NCI-H1092 treated with DMSO at 0.1 percent for 48 hours (cell line): ENCODE data around the gene TICRR.
"Not testable (repeated sequence)": the region's sequence is repeated elsewhere in the genome, so short reads cannot be mapped to it uniquely, and the experiment has no call there.

Experiments used
- DNase-seq: peaks from one replicate; lab custom pipeline; 2025; lab: John Stamatoyannopoulos, UW

TICRR gene

GRCh38 chr15:89569090-89569745 lies 6.1 kb upstream of the TICRR start:
- DNase-seq, result no peak

GRCh38 chr15:89575656-89576416 lies 567 bp downstream of the TICRR start:
- DNase-seq, result no peak

- no peak for DNase-seq
Measured at GRCh38 chr15:89576417-89576773, 1.1 kb downstream of the TICRR start.

DNA sequence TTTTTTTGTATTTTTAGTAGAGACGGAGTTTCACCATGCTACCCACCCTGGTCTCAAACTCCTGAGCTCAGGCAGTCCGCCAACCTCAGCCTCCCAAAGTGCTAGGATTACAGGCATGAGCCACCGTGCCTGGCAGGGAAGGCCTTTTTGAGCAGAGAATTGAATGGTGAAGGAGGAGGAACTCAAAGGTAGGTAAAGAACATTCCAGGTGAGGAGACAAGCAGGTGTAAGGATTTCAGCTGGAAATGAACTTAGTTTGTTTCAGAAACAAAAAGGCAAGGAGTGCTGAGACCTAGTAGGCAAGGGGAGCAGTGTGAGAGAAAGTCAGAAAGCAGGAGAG lies 2.5 kb downstream of the TICRR start:
- DNase-seq, result no peak

DNA sequence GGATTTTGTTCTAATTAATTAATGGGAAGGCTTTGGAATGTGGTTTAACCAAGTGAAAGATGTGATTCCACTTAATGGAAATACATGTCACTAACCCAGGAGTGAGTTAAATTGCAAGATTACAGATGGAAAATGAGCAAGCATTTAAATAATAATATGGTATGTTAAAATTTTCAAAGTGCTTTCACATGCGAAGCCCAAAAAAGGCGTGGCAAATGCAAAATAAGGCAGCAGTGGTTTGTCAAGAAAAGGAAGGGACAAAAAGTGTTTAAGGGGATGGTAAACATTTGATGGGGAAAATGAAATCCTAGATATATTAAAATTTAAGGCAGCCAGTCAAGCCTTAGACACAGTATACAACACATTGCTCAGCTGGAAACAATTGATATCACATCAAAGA lies 2.9 kb downstream of the TICRR start:
- no peak for DNase-seq

- DNase-seq, result not testable (repeated sequence)
Measured at GRCh38 chr15:89580747-89581146, 5.5 kb downstream of the TICRR start.

GRCh38 chr15:89586651-89587050 lies 11.4 kb downstream of the TICRR start:
- DNase-seq, result no peak

DNA sequence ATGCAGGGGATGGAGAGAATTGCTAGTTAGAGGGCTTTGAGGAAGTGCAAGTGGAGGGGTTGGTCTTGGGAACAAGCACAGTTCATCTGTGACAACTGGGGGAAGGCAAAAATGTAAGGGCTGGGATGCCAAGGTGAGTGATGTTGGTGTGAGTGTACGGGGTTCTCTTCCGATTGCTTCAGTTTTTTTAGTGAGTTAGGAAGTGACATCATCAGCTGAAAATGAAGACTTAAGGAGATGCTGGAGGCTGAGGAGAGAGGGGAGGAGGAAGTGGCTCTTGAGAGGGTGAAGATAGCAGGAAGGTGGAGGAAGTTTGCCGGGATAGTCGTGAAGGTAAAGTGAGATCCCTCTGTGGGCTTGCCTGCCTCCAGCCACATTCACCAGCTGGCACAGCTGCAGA lies 12.7 kb downstream of the TICRR start:
- no peak for DNase-seq

DNA sequence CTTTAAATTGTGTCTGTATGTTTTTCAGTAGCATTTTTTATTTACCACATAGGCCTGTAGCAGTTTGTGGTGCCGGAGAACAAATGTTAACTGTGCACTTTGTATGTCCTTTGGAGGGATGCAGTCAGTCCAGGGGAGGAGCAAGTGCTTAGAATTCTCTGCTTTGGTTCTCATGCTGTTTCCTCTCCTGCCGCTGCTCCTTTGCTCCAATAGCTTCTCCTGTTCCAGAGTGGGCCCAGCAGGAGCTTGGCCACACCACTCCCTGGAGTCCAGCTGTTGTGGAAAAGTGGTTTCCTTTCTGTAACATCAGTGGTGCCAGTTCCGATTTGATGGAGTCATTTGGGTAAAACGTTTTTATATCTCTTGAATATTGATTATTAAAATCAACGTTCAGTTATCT lies 16.6 kb downstream of the TICRR start:
- no peak for DNase-seq

DNA sequence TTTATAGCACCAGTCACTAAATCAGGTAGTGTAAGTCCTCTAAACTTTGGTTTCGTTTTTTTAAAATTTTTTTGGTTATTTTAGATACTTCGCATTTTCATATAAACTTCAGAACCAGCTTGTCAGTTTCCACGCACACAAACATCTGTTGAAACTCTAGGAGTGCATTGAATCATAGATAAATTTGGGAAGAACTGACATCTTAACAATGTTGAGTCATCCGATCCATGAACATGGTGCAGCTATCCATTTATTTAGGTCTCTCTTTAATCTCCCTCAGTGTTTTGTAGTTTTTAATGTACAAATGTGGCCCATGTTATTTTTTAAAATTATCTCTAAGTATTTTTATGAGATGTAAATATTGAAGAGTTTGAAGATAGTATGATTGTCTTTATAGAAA lies 17.7 kb downstream of the TICRR start:
- DNase-seq, result no peak

GRCh38 chr15:89599021-89599420 lies 23.8 kb downstream of the TICRR start:
- no peak for DNase-seq

DNA sequence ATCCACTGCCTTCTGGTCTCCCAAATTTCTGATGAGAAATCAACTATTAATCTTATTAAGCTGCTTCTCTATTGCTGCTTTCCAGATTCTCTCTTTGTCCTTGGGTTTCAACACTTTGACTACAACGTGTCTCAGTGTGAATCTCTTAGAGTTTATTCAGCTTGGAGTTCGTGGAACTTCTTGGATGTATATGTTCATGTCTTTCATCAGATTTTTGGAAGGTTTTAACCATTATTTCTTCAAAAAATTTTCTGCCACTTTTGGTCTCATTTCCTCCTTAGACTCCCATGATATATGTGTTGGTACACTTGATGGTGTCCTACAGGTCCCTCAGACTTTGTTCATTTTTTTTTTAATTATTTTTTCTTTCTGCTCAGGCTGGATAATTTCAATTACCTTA lies 36.0 kb downstream of the TICRR start:
- DNase-seq, result no peak

DNA sequence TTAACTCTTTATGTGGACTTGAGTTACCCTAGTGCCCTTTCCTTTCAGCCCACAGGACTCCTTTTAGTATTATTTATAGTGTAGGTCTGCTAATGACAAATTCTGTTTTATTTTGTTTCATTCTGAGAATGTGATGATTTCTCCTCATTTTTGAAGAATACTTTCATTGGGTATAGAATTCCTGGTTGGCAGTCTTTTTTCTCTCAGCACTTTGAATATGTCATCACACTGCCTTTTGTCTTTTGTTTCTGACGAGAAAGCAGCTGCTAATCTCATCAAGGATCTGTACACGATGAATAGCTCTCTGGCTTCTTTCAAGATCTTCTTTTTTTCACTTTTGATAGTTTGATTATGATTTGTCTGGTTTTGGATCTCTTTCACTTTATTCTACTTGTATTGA lies 37.8 kb downstream of the TICRR start:
- DNase-seq, result no peak

- DNase-seq, result no peak
Measured at GRCh38 chr15:89614164-89614563, 38.9 kb downstream of the TICRR start.

- no peak for DNase-seq
Measured at GRCh38 chr15:89615135-89615534, 39.9 kb downstream of the TICRR start.

GRCh38 chr15:89616228-89616627 lies 41.0 kb downstream of the TICRR start:
- no peak for DNase-seq

GRCh38 chr15:89621547-89621946 lies 46.3 kb downstream of the TICRR start:
- DNase-seq, result no peak

DNA sequence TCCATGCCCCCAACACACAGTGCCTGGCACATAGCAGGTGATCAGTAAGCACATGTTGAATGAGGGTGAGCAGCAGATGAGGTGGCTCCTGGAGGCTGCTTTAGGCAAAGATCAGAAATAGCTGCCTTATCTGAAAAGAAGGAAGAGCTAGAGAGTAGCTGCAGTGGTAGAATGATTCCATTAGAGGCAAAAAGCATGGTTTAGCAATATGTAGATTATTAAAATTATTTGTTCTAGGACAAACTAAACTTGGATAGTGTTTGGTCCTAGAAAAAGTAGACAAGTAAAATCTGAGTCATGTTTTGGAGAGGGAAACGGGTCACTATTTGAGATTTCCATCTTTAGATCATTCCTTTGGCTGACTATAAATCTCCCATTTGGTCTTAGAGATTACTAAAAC lies 47.9 kb downstream of the TICRR start:
- DNase-seq, result no peak

DNA sequence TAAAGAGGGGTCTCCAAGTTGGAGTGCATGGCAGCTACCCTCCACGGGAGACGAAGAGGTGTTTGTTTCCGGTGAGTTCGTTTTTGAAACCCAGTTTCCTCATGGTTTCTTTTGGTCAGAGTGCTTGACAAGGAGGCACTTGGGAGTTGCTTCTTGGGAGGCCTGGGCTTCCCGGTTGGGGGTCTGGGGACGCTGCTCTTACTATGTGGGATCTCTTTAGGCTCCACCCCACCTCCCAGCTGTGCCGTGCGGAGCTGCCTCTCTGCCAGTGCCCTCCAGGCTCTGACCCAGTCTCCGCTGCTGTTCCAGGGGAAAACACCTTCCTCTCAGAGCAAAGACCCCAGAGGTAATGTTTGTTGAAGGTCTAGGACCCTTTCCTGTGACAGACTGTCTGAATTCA lies 50.4 kb downstream of the TICRR start:
- DNase-seq, result no peak

DNA sequence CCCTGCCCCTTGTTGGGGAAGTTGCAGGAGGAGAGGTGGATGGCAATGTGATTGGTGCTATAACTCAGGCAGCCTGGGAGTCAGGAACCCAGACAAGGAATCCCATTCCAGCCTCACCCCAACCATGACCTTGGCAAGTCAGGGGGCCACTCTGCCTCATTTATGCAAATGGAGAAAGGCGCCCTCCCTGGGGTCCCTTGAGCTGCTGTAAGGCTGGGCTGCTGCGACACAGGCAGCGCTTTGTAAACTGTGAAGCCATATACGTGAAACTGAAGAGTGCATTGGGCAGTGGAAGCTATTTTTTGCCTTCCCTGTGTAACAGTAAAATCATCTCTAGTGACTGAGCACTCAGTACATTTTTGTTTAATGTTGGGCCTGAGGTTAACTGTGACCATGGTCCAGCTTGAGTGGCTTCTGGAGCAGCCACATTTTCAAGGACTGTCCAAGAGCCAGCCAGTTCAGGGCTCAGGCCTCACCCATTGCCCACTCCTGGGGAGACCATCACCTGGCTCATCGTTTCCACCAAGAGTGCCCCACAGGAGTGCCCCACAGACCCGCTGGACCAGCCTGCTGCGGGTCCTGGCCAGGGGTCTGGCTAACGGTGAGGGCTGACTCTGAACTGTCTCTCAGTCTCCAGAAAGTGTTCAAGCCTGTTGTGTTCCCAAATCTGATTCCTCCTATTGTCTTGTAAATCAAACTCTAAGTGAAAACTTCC lies 52.1 kb downstream of the TICRR start:
- no peak for DNase-seq

GRCh38 chr15:89628301-89628700 lies 53.0 kb downstream of the TICRR start:
- no peak for DNase-seq

DNA sequence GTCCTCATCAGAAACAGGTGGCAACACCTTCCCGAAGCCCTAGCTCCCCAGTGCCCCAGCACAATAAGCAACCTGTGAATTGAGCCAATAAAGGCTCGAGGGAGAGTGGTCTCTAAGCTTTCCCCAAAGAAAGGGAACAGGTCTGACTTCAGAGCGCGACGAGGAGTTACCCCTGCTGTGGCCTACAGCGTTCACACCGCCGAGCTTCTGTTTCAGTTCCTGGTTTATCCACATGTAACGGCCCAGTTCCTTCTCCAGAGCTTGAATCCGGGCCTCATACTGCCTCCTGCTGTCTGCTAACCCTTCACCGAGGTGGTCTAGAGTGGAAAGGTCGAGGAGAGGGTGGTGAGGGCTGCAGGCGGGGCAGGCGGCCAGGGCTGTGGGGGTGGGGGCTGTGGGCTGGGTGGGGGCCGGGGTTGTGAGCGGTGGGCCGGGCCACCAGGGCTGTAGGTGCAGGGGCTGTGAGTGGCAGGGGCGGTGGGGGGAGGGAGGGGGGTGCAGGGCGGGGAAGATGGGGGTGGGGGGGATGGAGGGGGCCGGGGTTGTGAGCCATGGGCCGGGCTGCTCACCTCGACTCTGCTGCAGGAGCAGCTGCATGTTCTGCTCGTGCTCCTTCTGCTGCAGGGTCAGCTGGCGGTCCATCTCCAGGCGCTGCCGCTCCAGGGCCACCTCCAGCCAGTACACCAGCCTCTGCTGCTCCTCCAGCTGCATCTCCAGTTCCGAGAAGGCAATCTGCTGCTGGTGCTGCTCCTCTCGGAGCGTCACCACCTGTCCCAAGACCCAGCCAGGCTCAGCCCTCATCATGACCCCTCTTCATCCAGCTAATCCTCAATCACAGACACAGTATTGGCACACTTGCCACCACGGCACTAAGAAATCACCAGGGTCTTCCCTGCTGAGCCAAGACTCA lies 53.8 kb downstream of the TICRR start:
- DNase-seq, result no peak
